H1 (cell line): ENCODE data around the gene PIK3R5. TPM values are rescaled to one million over a fixed set of nuclear protein-coding genes. Genes with fewer than 3 reads are reported as not detected.

Source experiments
- CTCF ChIA-PET: fragments of 300-600 bp; sonication (Branson Sonifier 250); formaldehyde crosslinking; loops from one replicate; lab custom pipeline; 2021; ENCODE audit not compliant: partially characterized antibody; lab: Charles Lee
- POLR2A ChIA-PET: fragments of 300-600 bp; sonication (Branson Sonifier 250); formaldehyde crosslinking; loops from one replicate; lab custom pipeline; 2021; ENCODE audit warnings: inconsistent platforms; ENCODE audit not compliant: partially characterized antibody; lab: Charles Lee
- DNase-seq, 2 experiments: peaks; one replicate each; pipeline versions ENCODE4 v3.0.0 to v3.0.0-alpha.2; 2010 to 2022; ENCODE audit warnings: low spot score in 2 of 2, low read depth in 1 of 2, mixed read lengths in 1 of 2
- FAIRE-seq: peaks from 2 replicates; lab custom pipeline; 2011; peaks lifted over from hg19 to GRCh38; lab: Jason Lieb, UNC
- H2AFZ ChIP-seq: 2 replicates; pipeline ENCODE4 v1.8.1; 2012; ENCODE audit warnings: low read length, inconsistent platforms
- H2AK5ac ChIP-seq: 2 replicates; pipeline ENCODE4 v1.6.1; 2013; ENCODE audit warnings: low read depth, low read length
- H2BK120ac ChIP-seq: replicated peaks from 2 replicates; pipeline ENCODE3; 2013; ENCODE audit warnings: low read depth, low read length, inconsistent platforms
- H2BK12ac ChIP-seq: 2 replicates; pipeline ENCODE4 v1.6.1; 2013; ENCODE audit warnings: low read depth, low read length
- H2BK15ac ChIP-seq: 2 replicates; pipeline ENCODE4 v1.6.1; 2013; ENCODE audit warnings: low read length
- H2BK20ac ChIP-seq: 2 replicates; pipeline ENCODE4 v1.6.1; 2013; ENCODE audit warnings: low read length
- H2BK5ac ChIP-seq: 2 replicates; pipeline ENCODE4 v1.6.1; 2013; ENCODE audit warnings: low read depth, low read length
- H3K14ac ChIP-seq: 2 replicates; pipeline ENCODE4 v1.6.1; 2013; ENCODE audit warnings: inconsistent platforms; ENCODE audit not compliant: insufficient read length
- H3K18ac ChIP-seq: 2 replicates; pipeline ENCODE4 v1.6.1; 2013; ENCODE audit warnings: low read length; ENCODE audit errors: extremely low read depth
- H3K23ac ChIP-seq: 2 replicates; pipeline ENCODE4 v1.6.1; 2013; ENCODE audit warnings: inconsistent platforms; ENCODE audit not compliant: insufficient read length
- H3K23me2 ChIP-seq: 2 replicates; pipeline ENCODE4 v1.6.1; 2013; ENCODE audit warnings: low read depth, low read length
- H3K27ac ChIP-seq: 2 replicates; pipeline ENCODE4 v1.6.1; 2011; ENCODE audit warnings: low read depth, low read length, inconsistent platforms
- H3K27me3 ChIP-seq, 4 experiments: replicated peaks in 1 of 4; 1 replicate in 1 of 4; 2 replicates in 3 of 4; pipeline versions ENCODE4 v1.6.1 to v1.8.1; 2011 to 2013; ENCODE audit warnings: low read length in 3 of 4, mild to moderate bottlenecking in 3 of 4, inconsistent platforms in 2 of 4, mixed read lengths in 2 of 4, moderate library complexity in 1 of 4; ENCODE audit not compliant: control insufficient read depth in 3 of 4, insufficient read depth in 3 of 4; ENCODE audit errors: extremely low read depth in 1 of 4
- H3K36me3 ChIP-seq, 4 experiments: 2 replicates each; pipeline versions ENCODE4 v1.6.1 to v1.8.1; 2011 to 2013; ENCODE audit warnings: mild to moderate bottlenecking in 4 of 4, low read length in 3 of 4, moderate library complexity in 2 of 4, control low read depth in 1 of 4, inconsistent platforms in 1 of 4; ENCODE audit not compliant: insufficient read depth in 4 of 4, control insufficient read depth in 2 of 4
- H3K4ac ChIP-seq: replicated peaks from 2 replicates; pipeline ENCODE3; 2013; ENCODE audit warnings: low read length, low read depth, mixed read lengths, inconsistent platforms; ENCODE audit not compliant: insufficient read length
- H3K4me1 ChIP-seq, 4 experiments: replicated peaks in 1 of 4; 1 replicate in 1 of 4; 2 replicates in 3 of 4; pipeline versions ENCODE4 v1.6.1 to v1.8.1; 2011 to 2013; ENCODE audit warnings: low read length in 3 of 4, inconsistent platforms in 2 of 4, mixed read lengths in 1 of 4; ENCODE audit not compliant: insufficient read depth in 4 of 4, control insufficient read depth in 3 of 4
- H3K4me2 ChIP-seq, 2 experiments: 2 replicates each; pipeline versions ENCODE4 v1.6.1 to v1.8.1; 2011 to 2013; ENCODE audit warnings: low read depth in 2 of 2, low read length in 2 of 2, control low read depth in 1 of 2, inconsistent platforms in 1 of 2, mild to moderate bottlenecking in 1 of 2; ENCODE audit not compliant: insufficient read depth in 1 of 2
- H3K4me3 ChIP-seq, 4 experiments: fragments of 200-600, 300-600 bp in 1 of 4; sonication (generic), shearing (Covaris generic), sonication (Bioruptor Twin) in 1 of 4; 2 replicates each; pipeline versions ENCODE4 v1.5.1 to v1.8.1; 2011 to 2016; ENCODE audit warnings: low read length in 4 of 4, low read depth in 3 of 4, control low read depth in 2 of 4, inconsistent platforms in 2 of 4, mild to moderate bottlenecking in 2 of 4, mixed read lengths in 1 of 4, moderate library complexity in 1 of 4; ENCODE audit not compliant: insufficient read depth in 2 of 4; ENCODE audit errors: extremely low read depth in 1 of 4
- H3K56ac ChIP-seq: replicated peaks from 2 replicates; pipeline ENCODE3; 2013; ENCODE audit warnings: low read depth, mild to moderate bottlenecking, mixed read lengths, low read length, inconsistent platforms; ENCODE audit not compliant: insufficient read length
- H3K79me1 ChIP-seq: 2 replicates; pipeline ENCODE4 v1.6.1; 2013; ENCODE audit warnings: low read depth, low read length, control low read depth
- H3K79me2 ChIP-seq, 2 experiments: 2 replicates each; pipeline versions ENCODE4 v1.6.1 to v1.8.1; 2012 to 2013; ENCODE audit warnings: low read length in 2 of 2, mild to moderate bottlenecking in 2 of 2, inconsistent platforms in 1 of 2; ENCODE audit not compliant: insufficient read depth in 2 of 2, control insufficient read depth in 1 of 2
- H3K9ac ChIP-seq, 4 experiments: replicated peaks in 1 of 4; 1 replicate in 1 of 4; 2 replicates in 3 of 4; pipeline versions ENCODE4 v1.6.1 to v1.8.1; 2011 to 2013; ENCODE audit warnings: low read depth in 3 of 4, low read length in 3 of 4, control low read depth in 2 of 4, mild to moderate bottlenecking in 2 of 4, moderate library complexity in 2 of 4, inconsistent platforms in 1 of 4; ENCODE audit errors: extremely low read depth in 1 of 4
- H3K9me3 ChIP-seq, 2 experiments: 2 replicates each; pipeline versions ENCODE4 v1.6.1 to v1.8.1; 2012 to 2013; ENCODE audit warnings: mild to moderate bottlenecking in 2 of 2, moderate library complexity in 2 of 2, control low read depth in 1 of 2, inconsistent platforms in 1 of 2, low read depth in 1 of 2, low read length in 1 of 2, mixed read lengths in 1 of 2; ENCODE audit not compliant: insufficient read depth in 2 of 2
- H4K20me1 ChIP-seq, 2 experiments: replicated peaks in 1 of 2; 2 replicates each; pipeline versions ENCODE3 to v1.8.1; 2011 to 2013; ENCODE audit warnings: inconsistent platforms in 2 of 2, low read length in 2 of 2, mild to moderate bottlenecking in 1 of 2; ENCODE audit not compliant: insufficient read depth in 2 of 2, control insufficient read depth in 1 of 2
- H4K5ac ChIP-seq: 2 replicates; pipeline ENCODE4 v1.6.1; 2013; ENCODE audit warnings: low read length, low read depth, mixed read lengths, inconsistent platforms; ENCODE audit not compliant: insufficient read length
- H4K8ac ChIP-seq: 2 replicates; pipeline ENCODE4 v1.8.0; 2013; ENCODE audit warnings: mild to moderate bottlenecking, moderate library complexity, low read length, inconsistent platforms; ENCODE audit not compliant: insufficient read depth; ENCODE audit errors: extremely low read depth
- H4K91ac ChIP-seq: replicated peaks from 2 replicates; pipeline ENCODE3; 2013; ENCODE audit warnings: low read length, mixed read lengths, inconsistent platforms; ENCODE audit not compliant: insufficient read length
- ASH2L ChIP-seq: fragments of 200-600, 300-600 bp; sonication (generic); IDR thresholded peaks from one replicate; pipeline ENCODE4 v1.7.1; 2017; ENCODE audit warnings: low read length
- CTCF ChIP-seq, 3 experiments: IDR thresholded peaks; 1 replicate in 2 of 3; 2 replicates in 1 of 3; pipeline versions ENCODE4 v1.5.1 to v1.6.1; 2011; ENCODE audit warnings: low read length in 3 of 3, mild to moderate bottlenecking in 3 of 3, inconsistent platforms in 2 of 3, low read depth in 1 of 3, moderate library complexity in 1 of 3; ENCODE audit not compliant: insufficient read depth in 1 of 3; ENCODE audit errors: control extremely low read depth in 1 of 3
- SIN3A ChIP-seq, 2 experiments: IDR thresholded peaks in 1 of 2; conservative IDR thresholded peaks in 1 of 2; 2 replicates each; pipeline ENCODE4 v1.6.1; 2011 to 2012; ENCODE audit warnings: low read length in 2 of 2, improper control_type of control experiment in 1 of 2, low read depth in 1 of 2, mild to moderate bottlenecking in 1 of 2
- TEAD4 ChIP-seq: IDR thresholded peaks from 2 replicates; pipeline ENCODE4 v1.6.1; 2012; ENCODE audit warnings: low read depth, low read length, inconsistent platforms, mixed read lengths
- WGBS, 2 experiments: shearing (Covaris generic) in 1 of 2; methylation state at CpG; one replicate each; pipeline versions ENCODE4 v1.1.6 to v1.1.7; 2013 to 2015; ENCODE audit warnings: low lambda C conversion rate in 2 of 2, mixed read lengths in 2 of 2, inconsistent platforms in 1 of 2, low coverage in 1 of 2, missing lambda C conversion rate in 1 of 2; ENCODE audit not compliant: insufficient replicate concordance in 2 of 2, insufficient coverage in 1 of 2, insufficient read length in 1 of 2; ENCODE audit errors: extremely low coverage in 1 of 2, missing lambda C conversion rate in 1 of 2; 5-methylcytosine and 5-hydroxymethylcytosine counted together
- polyA plus RNA-seq, 7 experiments: library from polyadenylated mRNA; depleted of rRNA in 3 of 7; stranded (reverse) in 5 of 7; unstranded in 2 of 7; fragments of >200 nt in 5 of 7; fragments of 200-250 nt in 2 of 7; gene quantifications; 1 replicate in 5 of 7; 2 replicates in 1 of 7; 4 replicates in 1 of 7; pipeline versions ENCODE4 v1.2.1 to v1.2.3, GENCODE V29; 2011 to 2013; ENCODE audit warnings: missing spikeins in 2 of 7, mixed read lengths in 2 of 7
- total RNA-seq: library from RNA; stranded (reverse); fragmentation: NEBNext Ultra II Directional; extraction: Animal tissue kit (Norgen Biotek cat#: 25700); gene quantifications from 2 replicates; pipeline ENCODE4 v1.2.1, GENCODE V29; 2021
- TF ChIP-seq, protein P1 (sequence below): IDR thresholded peaks from 2 replicates; pipeline ENCODE4 v1.6.1; 2011; ENCODE audit warnings: low read length, improper control_type of control experiment

PIK3R5 gene
- total and polyA plus RNA-seq, 2 of the 8 experiments (the other 6 are each of a cell fraction or from before 2014, with no cell fraction given): 2.7 to 4.3 TPM

- H3K4ac ChIP-seq: no peak overlapping the region
- no peaks in the 10 kb centered on the region for H3K79me1 ChIP-seq
- H4K20me1 ChIP-seq: no peaks in the 10 kb centered on the region
- H4K91ac ChIP-seq: peak overlapping the region; percentile 22
- no peaks in the 10 kb centered on the region for H3K27me3 ChIP-seq
- H2BK20ac ChIP-seq: no peak overlapping the region
- DNase-seq (no peak), FAIRE-seq (peak; percentile 58)
- H4K5ac ChIP-seq: no peak overlapping the region
- no peak overlapping the region for H3K14ac ChIP-seq
- 52% methylated on average over 15 of the region's 15 CpGs; no CpG with 5 or more reads in 1 of the 2 experiments for WGBS, 2 experiments
- no peak overlapping the region for H2BK12ac ChIP-seq
- no peak overlapping the region for H2AK5ac ChIP-seq
- no peaks in the 10 kb centered on the region for H3K9me3 ChIP-seq
- no peak overlapping the region for H2BK15ac ChIP-seq
- no peak overlapping the region for H3K23ac ChIP-seq
- CTCF ChIA-PET: interaction anchor here (0.8 to 6.1 kb wide), 12 partner anchors 10 to 481 kb away, joined by 3 to 72 read pairs (median 3); no protein-coding TSS in a partner anchor
- peak overlapping the region; percentile 30 to 47; a peak in 3 of 4 replicates for H3K4me2 ChIP-seq
- POLR2A ChIA-PET: interaction anchor here (0.9 to 2.1 kb wide), 4 partner anchors 11 to 600 kb away, joined by 3 to 5 read pairs (median 4); no protein-coding TSS in a partner anchor
- no peaks in the 10 kb centered on the region; the same call in 1 of the 2 replicates for H3K23me2 ChIP-seq
- TF ChIP-seq, protein P1, sequence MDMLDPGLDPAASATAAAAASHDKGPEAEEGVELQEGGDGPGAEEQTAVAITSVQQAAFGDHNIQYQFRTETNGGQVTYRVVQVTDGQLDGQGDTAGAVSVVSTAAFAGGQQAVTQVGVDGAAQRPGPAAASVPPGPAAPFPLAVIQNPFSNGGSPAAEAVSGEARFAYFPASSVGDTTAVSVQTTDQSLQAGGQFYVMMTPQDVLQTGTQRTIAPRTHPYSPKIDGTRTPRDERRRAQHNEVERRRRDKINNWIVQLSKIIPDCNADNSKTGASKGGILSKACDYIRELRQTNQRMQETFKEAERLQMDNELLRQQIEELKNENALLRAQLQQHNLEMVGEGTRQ: peak; percentile 65
- TF ChIP-seq TEAD4 (no peak), ASH2L (peak; percentile 29), SIN3A (conservative IDR thresholded peaks at IDR 0.05 in 1 of 2, IDR thresholded peaks at IDR 0.05 in 1 of 2; ENCODE audit: low read depth in 1 of 2, low read length in 2 of 2) (peak; percentile 63 to 90; a peak in 3 of 4 replicates), CTCF (IDR thresholded peaks at IDR 0.05; ENCODE audit: control extremely low read depth in 1 of 3, insufficient read depth in 1 of 3, low read depth in 1 of 3, low read length in 3 of 3) (peak in 2 of 3 experiments; percentile 15 to 38; a peak in 2 of 4 replicates)
- no peak overlapping the region for H4K8ac ChIP-seq
- H2AFZ ChIP-seq: peak overlapping the region; percentile 60; the same call in 1 of the 2 replicates
- H3K18ac ChIP-seq: peak overlapping the region; percentile 48
- H3K9ac ChIP-seq: no peak overlapping the region
- H3K79me2 ChIP-seq: no peaks in the 10 kb centered on the region
- no peaks in the 10 kb centered on the region for H3K36me3 ChIP-seq
- H3K27ac ChIP-seq: no peak overlapping the region
- peaks cover 0 to 10% (median 5%) of the 10 kb centered on the region in 4 experiments; a peak in 5 of 7 replicates for H3K4me1 ChIP-seq
- no peak overlapping the region for H2BK120ac ChIP-seq
- H2BK5ac ChIP-seq: peak overlapping the region; percentile 78; the same call in 1 of the 2 replicates
- no peak overlapping the region for H3K56ac ChIP-seq
- H3K4me3 ChIP-seq: peak overlapping the region in 1 of 4 experiments; percentile 34; a peak in 1 of 8 replicates
Observed at GRCh38 chr17:8900626-8901585, 64.6 kb downstream of the PIK3R5 start.
